LNCaP clone FGC (cell line): ENCODE data around the gene CREB5.

ENCODE experiments used
- DNase-seq: peaks from one replicate; pipeline ENCODE4 v3.0.0-alpha.2; 2011; ENCODE audit warnings: low read depth
- H3K4me3 ChIP-seq: 2 replicates; pipeline ENCODE4 v1.5.1; 2011; ENCODE audit warnings: mild to moderate bottlenecking, low read depth, low read length, control low read depth
- TF ChIP-seq, protein P1 (sequence below): IDR thresholded peaks from 2 replicates; pipeline ENCODE4 v1.5.1; 2012; ENCODE audit warnings: mild to moderate bottlenecking; ENCODE audit not compliant: control insufficient read depth, insufficient read depth; ENCODE audit errors: extremely low read depth

The CREB5 gene

DNA sequence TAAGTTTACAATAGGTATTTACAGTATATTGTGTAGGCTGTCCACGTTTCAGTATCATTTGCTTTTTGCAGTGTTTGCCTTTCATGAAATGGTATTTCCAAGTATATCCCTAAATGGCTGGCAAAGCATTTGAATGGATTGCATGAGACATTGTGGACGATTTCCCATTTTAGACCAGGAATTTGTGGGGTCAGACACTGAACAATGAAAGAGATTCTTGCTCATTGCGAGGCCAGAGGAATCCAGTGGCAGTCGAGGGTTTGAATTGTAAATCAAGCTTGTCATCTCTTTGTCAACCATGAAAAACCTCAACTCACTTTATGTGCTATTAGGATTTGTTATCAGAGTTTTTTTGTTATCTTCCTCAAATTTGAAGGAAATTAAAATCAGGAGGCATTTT lies 70.8 kb downstream of the CREB5 start:
- H3K4me3 ChIP-seq, result no peak overlapping the region
- no peak for DNase-seq
- TF ChIP-seq, protein P1, sequence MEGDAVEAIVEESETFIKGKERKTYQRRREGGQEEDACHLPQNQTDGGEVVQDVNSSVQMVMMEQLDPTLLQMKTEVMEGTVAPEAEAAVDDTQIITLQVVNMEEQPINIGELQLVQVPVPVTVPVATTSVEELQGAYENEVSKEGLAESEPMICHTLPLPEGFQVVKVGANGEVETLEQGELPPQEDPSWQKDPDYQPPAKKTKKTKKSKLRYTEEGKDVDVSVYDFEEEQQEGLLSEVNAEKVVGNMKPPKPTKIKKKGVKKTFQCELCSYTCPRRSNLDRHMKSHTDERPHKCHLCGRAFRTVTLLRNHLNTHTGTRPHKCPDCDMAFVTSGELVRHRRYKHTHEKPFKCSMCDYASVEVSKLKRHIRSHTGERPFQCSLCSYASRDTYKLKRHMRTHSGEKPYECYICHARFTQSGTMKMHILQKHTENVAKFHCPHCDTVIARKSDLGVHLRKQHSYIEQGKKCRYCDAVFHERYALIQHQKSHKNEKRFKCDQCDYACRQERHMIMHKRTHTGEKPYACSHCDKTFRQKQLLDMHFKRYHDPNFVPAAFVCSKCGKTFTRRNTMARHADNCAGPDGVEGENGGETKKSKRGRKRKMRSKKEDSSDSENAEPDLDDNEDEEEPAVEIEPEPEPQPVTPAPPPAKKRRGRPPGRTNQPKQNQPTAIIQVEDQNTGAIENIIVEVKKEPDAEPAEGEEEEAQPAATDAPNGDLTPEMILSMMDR, result no peak

GRCh38 chr7:28483908-28484605 lies 71.7 kb downstream of the CREB5 start:
- TF ChIP-seq, protein P1, result no peak
- no peak overlapping the region for H3K4me3 ChIP-seq
- DNase-seq, result no peak

DNA sequence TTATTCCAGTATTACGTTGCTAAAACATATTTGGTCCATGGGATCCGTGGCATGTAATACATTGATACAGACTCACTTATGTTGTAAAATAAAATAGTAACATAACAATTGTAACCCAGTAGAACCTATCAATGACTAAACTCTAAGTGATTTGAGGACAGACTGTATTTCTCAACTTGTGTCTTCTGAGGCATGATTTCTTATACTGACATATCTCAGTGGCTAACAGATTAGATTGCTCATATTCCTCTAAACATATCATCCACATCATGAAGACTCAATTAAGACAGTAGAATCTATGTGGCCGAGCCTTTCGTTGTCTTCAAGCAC lies 72.3 kb downstream of the CREB5 start:
- H3K4me3 ChIP-seq, result no peak overlapping the region
- no peak for DNase-seq
- TF ChIP-seq, protein P1, result no peak

DNA sequence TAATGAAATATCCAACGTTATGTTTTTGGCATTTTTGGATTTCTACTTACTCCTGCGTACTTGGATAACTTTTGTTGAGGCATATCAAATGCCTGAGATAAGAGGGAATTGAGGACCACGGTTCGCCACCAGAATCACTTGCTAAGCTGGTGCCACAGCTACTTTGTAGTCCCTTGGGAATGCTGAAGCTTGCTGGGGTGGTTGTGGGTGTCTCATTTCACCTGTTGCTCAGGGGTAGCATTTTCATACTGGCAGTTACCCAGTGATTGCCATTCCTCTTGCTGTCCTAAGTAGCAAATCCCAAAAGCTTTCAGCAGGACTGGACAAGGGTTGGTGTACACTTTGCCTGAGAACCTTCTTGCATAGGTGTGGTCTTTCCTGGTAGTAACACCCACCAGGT lies 75.2 kb downstream of the CREB5 start:
- DNase-seq, result no peak
- no peak overlapping the region for H3K4me3 ChIP-seq
- TF ChIP-seq, protein P1, result no peak

DNA sequence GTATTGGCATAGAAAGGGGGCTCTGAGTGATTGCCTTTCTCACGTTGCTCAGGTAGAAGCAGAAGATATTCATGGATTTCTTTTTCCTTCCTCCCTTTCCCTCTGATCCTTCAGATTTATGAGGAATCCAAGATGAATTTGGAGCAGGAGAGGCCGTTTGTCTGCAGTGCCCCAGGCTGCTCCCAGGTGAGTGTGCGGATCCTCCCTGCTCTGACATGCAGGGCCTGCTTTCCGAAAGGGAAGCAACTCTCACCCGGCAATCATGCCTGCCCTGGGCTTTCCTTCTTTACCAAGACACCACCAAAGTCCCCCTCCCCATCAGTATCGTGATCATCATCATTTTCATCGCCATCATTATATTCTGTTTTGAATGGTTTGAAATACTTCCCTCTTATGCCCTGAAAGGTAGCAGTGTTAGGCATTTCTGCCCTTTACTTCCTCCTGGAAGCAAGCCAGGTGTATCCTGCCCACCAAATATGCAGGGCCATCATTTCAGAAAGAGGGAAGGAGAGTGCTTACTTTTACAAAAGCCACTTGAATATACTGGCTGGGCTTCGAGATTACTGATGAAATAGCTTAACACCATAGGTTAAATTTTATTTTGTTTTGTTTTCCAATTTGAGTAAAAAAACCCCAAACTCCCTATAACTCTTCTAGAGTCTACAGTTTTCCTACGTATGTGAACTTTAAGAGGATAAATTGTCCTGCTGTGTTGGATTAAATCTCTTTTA lies 75.9 kb downstream of the CREB5 start:
- TF ChIP-seq, protein P1, result no peak
- no peak overlapping the region for H3K4me3 ChIP-seq
- no peak for DNase-seq

GRCh38 chr7:28490831-28491230 lies 78.5 kb downstream of the CREB5 start:
- no peak overlapping the region for H3K4me3 ChIP-seq
- DNase-seq, result no peak
- TF ChIP-seq, protein P1, result no peak
